ENCODE measurements around the gene ASAP2. TPM values are rescaled to one million over a fixed set of nuclear protein-coding genes. Genes with fewer than 3 reads are reported as not detected.

The ASAP2 gene
- total RNA-seq, 2 donors from 2014 or later = 58.1 to 61.7 TPM

DNA sequence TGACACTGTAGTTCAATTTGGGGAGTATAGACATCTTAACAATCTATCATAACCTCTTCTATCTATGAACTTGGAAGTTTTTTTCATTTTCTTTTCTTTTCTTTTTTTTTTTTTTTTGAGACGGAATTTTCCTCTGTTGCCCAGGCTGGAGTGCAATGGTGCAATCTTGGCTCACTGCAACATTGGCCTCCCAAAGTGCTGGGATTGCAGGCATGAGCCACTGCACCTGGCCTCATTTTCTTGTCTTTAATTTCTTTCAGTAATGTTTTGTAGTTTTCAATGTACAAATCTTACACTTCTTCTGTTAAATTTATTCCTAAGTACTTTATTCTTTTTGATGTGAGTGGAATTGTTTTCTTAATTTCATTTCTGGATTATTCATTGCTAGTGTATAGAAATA lies 14.6 kb downstream of the ASAP2 start:
- Histone ChIP-seq H3K27me3 (no peaks in the 10 kb centered on the region), H3K9ac (ENCODE audit: low read depth in 2 of 2, low read length in 2 of 2) (no peak overlapping the region), H3K36me3 (no peaks in the 10 kb centered on the region), H3K4me3 (no peak overlapping the region), H3K4me1 (no peaks in the 10 kb centered on the region), H3K9me3 (no peaks in the 10 kb centered on the region), H3K27ac (no peak overlapping the region)
- intact Hi-C loops (cut with DNase I) = no loop called here
- TF ChIP-seq, protein P1, sequence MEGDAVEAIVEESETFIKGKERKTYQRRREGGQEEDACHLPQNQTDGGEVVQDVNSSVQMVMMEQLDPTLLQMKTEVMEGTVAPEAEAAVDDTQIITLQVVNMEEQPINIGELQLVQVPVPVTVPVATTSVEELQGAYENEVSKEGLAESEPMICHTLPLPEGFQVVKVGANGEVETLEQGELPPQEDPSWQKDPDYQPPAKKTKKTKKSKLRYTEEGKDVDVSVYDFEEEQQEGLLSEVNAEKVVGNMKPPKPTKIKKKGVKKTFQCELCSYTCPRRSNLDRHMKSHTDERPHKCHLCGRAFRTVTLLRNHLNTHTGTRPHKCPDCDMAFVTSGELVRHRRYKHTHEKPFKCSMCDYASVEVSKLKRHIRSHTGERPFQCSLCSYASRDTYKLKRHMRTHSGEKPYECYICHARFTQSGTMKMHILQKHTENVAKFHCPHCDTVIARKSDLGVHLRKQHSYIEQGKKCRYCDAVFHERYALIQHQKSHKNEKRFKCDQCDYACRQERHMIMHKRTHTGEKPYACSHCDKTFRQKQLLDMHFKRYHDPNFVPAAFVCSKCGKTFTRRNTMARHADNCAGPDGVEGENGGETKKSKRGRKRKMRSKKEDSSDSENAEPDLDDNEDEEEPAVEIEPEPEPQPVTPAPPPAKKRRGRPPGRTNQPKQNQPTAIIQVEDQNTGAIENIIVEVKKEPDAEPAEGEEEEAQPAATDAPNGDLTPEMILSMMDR (IDR thresholded peaks at IDR 0.05) = no peak
- DNase-seq = no peak

DNA sequence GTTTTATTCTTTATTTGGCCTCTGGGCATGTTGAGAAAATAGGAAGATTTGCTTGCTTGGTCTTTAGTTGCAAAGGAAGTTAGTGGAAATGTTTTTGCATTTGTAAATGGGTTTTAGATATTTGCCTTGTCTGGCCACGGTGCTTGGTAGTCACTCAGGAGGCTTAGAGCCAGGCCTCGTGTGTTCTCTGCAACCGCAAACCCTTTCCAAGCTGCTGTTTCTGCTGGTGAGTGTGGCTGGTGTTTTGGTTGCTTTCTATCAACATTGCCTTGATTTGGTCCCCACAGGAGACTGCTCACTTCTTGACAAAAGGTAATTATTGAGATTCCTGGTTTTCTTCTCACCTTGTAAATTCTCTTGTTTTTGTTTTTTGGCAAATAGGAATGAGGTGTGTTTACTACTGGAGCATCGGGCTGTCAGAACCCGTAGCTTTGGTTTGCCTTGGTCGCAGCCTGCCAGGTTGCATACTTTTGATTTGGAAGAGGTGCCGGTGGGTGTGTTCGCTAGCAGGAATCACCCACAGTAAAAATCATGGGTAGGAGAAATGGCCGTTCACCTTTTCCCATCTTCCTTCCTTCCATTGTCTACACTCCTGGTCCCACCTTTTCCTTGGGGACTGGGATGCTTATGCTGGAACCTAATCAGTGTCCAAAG lies 15.8 kb downstream of the ASAP2 start:
- no peak for DNase-seq
- no peaks in the 10 kb centered on the region for H3K4me1 ChIP-seq
- H3K4me3 ChIP-seq = no peak overlapping the region
- TF ChIP-seq, protein P1 (IDR thresholded peaks at IDR 0.05) = no peak
- no peaks in the 10 kb centered on the region for H3K9me3 ChIP-seq
- H3K36me3 ChIP-seq = no peaks in the 10 kb centered on the region
- H3K9ac ChIP-seq (ENCODE audit: low read depth in 2 of 2, low read length in 2 of 2) = no peak overlapping the region
- intact Hi-C loops (cut with DNase I) = no loop called here
- H3K27me3 ChIP-seq = no peaks in the 10 kb centered on the region
- no peak overlapping the region for H3K27ac ChIP-seq

DNA sequence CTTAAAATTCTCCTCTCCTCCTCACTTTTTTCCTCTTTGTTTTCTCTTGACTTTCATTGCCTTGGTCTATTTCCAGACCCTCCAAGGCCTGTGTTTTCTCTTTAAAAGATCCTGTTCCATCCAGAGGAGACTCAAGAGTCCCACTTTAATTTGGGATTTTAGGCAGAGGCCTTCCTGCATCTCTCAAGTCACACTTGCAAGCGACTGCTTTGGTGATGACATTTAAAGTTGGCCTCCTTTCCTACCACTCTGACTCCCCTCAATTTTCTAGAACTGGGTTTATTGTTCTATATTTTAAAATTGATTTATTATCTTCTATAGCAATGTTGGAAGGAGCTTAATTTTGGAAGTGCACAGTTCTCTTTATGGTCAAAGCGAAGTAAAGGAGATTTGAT lies 16.3 kb downstream of the ASAP2 start:
- H3K27me3 ChIP-seq = no peaks in the 10 kb centered on the region
- H3K9ac ChIP-seq (ENCODE audit: low read depth in 2 of 2, low read length in 2 of 2) = no peak overlapping the region
- H3K4me3 ChIP-seq = no peak overlapping the region
- H3K4me1 ChIP-seq = no peaks in the 10 kb centered on the region
- TF ChIP-seq, protein P1 (IDR thresholded peaks at IDR 0.05) = no peak
- no peaks in the 10 kb centered on the region for H3K9me3 ChIP-seq
- no peak overlapping the region for H3K27ac ChIP-seq
- DNase-seq = no peak
- intact Hi-C loops (cut with DNase I) = no loop called here
- no peaks in the 10 kb centered on the region for H3K36me3 ChIP-seq

DNA sequence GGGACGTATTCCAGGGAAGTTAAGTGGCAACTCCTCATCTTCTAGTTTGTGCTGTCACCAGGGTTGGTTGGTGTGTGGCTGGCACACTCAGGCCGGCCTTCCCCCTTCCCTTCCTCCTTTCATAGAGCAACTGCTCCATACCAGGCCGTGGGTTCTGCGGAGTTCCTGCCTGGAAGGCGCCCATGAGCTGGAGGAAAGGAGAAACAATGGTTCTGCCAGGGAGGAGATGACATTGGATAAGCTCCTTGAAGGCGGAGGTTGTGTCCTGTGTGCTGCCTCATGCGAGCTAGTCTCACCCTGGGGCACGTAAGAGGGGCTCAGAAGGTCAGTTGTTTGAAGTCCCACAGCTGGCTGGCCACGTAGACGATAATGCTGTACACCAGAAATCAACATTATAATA lies 19.2 kb downstream of the ASAP2 start:
- H3K9me3 ChIP-seq = no peaks in the 10 kb centered on the region
- H3K27me3 ChIP-seq = no peaks in the 10 kb centered on the region
- H3K4me3 ChIP-seq = no peak overlapping the region
- DNase-seq = no peak
- no peaks in the 10 kb centered on the region for H3K36me3 ChIP-seq
- TF ChIP-seq, protein P1 (IDR thresholded peaks at IDR 0.05) = no peak
- peaks cover 3% of the 10 kb centered on the region for H3K4me1 ChIP-seq
- no peak overlapping the region for H3K9ac ChIP-seq (ENCODE audit: low read depth in 2 of 2, low read length in 2 of 2)
- intact Hi-C loops (cut with DNase I) = no loop called here
- no peak overlapping the region for H3K27ac ChIP-seq

DNA sequence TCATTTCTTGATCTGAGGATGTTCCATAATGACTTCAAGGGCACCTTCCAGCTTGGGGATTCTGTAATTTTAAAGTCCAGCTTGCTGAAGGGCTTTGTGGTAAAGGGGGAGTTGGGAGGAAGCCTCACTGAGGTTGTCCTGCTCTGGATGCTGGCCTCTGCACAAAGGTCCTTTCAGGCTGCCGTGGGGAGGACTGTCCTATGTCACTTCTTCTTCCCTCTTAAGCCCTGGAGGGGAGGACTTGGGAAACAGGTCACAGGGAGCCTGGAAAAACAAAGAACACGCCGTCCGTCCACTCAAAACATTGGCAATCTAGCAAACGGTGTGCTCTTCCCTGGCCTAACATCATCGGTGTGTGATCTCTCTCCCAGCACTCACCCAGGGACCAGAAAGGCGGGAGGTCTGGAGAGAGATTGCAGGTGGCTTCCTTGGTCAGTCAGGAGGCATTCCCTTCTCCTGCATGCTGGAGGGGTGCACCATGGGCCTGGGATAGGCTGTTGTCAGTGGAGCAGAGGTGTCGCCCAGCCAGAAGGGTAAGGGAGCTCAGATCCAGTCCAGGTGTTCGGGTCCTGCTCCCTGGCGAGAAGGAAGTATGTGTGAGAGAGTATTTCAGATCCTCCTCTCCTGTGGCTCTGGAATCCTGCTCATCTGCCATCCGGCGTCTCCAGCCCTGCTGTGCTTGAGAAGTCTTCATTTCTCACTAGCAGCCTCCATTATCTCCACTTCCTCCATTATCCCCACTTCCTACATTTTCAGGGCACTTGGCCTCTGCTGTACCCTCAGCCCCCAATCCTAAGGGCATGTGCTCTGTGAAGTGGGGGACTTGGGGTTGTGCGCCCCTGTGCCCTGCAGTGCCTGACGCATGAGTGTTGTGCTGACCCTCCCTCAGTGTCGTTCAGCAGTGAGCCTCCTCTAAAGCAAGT lies 20.1 kb downstream of the ASAP2 start:
- Histone ChIP-seq H3K4me3 (no peak overlapping the region), H3K27me3 (no peaks in the 10 kb centered on the region), H3K9me3 (no peaks in the 10 kb centered on the region), H3K36me3 (no peaks in the 10 kb centered on the region), H3K27ac (no peak overlapping the region), H3K4me1 (peaks cover 8% of the 10 kb centered on the region), H3K9ac (ENCODE audit: low read depth in 2 of 2, low read length in 2 of 2) (no peak overlapping the region)
- intact Hi-C loops (cut with DNase I) = no loop called here
- TF ChIP-seq, protein P1 (IDR thresholded peaks at IDR 0.05) = no peak
- DNase-seq = peak; percentile 9

Measured in colonic mucosa (tissue), 4 donors.